Subcutaneous abdominal adipose tissue (tissue), 5 donors: ENCODE measurements around the gene BLTP3A.
"Not testable (repeated sequence)": the region's sequence is repeated elsewhere in the genome, so short reads cannot be mapped to it uniquely, and the experiment has no call there.

Experiments
- H3K27ac ChIP-seq: one replicate; pipeline ENCODE4 v1.7.0; 2013; ENCODE audit warnings: low read depth, mild to moderate bottlenecking, inconsistent platforms, low read length, moderate library complexity
- H3K27me3 ChIP-seq, 5 donors: one replicate each; pipeline ENCODE4 v1.7.0; 2013; ENCODE audit warnings: low read length in 5 of 5, inconsistent platforms in 1 of 5; ENCODE audit not compliant: control insufficient read depth in 5 of 5, insufficient read depth in 4 of 5
- H3K36me3 ChIP-seq, 5 donors: one replicate each; pipeline ENCODE4 v1.7.0; 2013; ENCODE audit warnings: low read length in 5 of 5; ENCODE audit not compliant: control insufficient read depth in 5 of 5, insufficient read depth in 5 of 5
- H3K4me1 ChIP-seq, 5 donors: one replicate each; pipeline ENCODE4 v1.7.0; 2013; ENCODE audit warnings: low read length in 5 of 5, mild to moderate bottlenecking in 3 of 5, moderate library complexity in 1 of 5; ENCODE audit not compliant: control insufficient read depth in 5 of 5, insufficient read depth in 5 of 5
- H3K4me3 ChIP-seq, 5 donors: one replicate each; pipeline ENCODE4 v1.7.0; 2013; ENCODE audit warnings: low read length in 5 of 5, low read depth in 1 of 5
- H3K9ac ChIP-seq, 5 donors: one replicate each; pipeline ENCODE4 v1.7.0; 2013; ENCODE audit warnings: low read length in 5 of 5, mild to moderate bottlenecking in 4 of 5, moderate library complexity in 3 of 5
- H3K9me3 ChIP-seq, 5 donors: one replicate each; pipeline ENCODE4 v1.7.0; 2013; ENCODE audit warnings: low read length in 5 of 5; ENCODE audit not compliant: control insufficient read depth in 5 of 5
- donor health status: healthy.
- donor health status: healthy.
- donor health status: healthy.
- donor health status: healthy.
- donor health status: healthy.

Gene BLTP3A

DNA sequence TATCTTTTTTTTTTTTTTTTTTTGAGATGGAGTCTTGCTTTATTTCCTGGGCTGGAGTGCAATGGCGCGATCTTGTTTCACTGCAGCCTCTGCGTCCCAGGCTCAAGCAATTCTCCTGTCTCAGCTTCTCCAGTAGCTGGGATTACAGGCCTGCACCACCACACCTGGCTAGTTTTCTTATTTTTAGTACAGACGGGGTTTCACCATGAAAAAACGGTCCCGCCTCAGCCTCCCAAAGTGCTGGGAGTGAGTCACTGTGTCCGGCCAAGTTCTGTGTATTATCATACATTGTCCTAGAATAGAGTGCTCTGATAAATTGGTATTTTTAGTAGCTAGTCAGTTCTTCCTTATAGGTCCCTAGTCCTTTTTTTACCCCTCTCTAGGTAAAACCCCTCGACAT, 31.8 kb upstream of the BLTP3A start:
- Histone ChIP-seq H3K4me1 (peaks cover 0 to 17% (median 12%) of the 10 kb centered on the region in 5 donors), H3K36me3 (peaks cover 13 to 35% (median 15%) of the 10 kb centered on the region in 5 donors), H3K27ac (no peak overlapping the region)

DNA sequence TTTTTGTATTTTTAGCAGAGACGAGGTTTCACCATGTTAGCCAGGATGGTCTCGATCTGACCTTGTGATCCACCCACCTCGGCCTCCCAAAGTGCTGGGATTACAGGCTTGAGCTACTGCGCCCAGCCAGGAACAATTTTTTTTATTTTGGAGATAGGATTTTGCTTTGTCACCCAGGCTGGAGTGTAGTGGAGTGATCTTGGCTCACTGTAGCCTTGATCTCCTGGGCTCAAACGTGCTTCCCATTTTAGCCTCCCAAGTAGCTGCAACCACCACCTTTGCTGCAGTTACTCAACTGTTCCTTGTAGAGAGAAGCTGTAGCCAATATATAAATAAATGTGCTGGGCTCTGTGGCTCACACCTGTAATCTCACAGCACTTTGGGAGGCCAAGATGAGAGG, 30.2 kb upstream of the BLTP3A start:
- not testable (repeated sequence) for H3K9me3 ChIP-seq, H3K27ac ChIP-seq, H3K27me3 ChIP-seq, H3K9ac ChIP-seq, H3K4me3 ChIP-seq
- Histone ChIP-seq H3K36me3 (peaks cover 16 to 47% (median 25%) of the 10 kb centered on the region in 5 donors), H3K4me1 (peaks cover 0 to 13% (median 11%) of the 10 kb centered on the region in 5 donors)

More for the DNA sequence above, 31.8 kb upstream of the BLTP3A start:
- Histone ChIP-seq H3K27me3 (no peaks in the 10 kb centered on the region), H3K9me3 (no peaks in the 10 kb centered on the region), H3K4me3 (no peak overlapping the region), H3K9ac (no peak overlapping the region)

DNA sequence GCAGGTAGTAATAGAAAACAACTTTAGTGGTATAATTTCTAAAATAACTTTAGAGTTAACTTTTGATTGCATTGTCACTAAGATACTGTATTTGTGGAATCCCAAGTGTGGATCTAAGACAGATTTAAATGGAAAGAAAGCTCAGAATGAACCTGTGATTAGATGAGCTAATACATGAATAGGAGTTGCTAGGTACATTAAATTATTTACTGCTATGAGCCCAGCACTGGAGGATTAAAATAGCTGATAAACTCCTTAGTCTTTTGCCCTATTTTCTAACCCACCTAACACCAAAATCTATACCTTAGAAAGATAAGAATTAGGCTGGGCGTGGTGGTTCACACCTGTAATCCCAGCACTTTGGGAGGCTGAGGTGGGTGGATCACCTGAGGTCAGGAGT, 23.7 kb upstream of the BLTP3A start:
- no peak overlapping the region for H3K4me3 ChIP-seq
- no peak overlapping the region for H3K27ac ChIP-seq
- no peaks in the 10 kb centered on the region for H3K27me3 ChIP-seq
- no peaks in the 10 kb centered on the region for H3K9me3 ChIP-seq
- peaks cover 33 to 81% (median 61%) of the 10 kb centered on the region in 5 donors for H3K36me3 ChIP-seq
- no peaks in the 10 kb centered on the region for H3K4me1 ChIP-seq
- no peak overlapping the region for H3K9ac ChIP-seq

DNA sequence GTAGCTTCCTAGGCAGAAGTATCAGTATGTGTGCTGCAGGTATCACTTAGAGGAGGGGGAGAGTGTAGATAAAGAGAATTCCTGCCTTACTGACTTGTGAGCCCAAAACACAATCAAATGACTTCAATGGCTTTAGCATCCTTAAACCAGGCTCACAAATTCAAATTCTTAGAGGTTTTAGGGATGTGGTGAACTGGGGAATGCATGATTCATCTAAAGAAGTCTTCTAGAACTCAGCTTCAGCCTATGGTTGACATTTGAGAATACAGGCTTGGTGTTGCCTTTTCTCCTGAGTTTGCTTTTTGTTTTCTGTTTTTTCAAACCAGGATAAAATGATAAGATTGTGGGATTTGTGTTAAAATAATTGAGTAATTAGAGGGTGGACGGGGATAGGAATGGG, 20.2 kb upstream of the BLTP3A start:
- Histone ChIP-seq H3K9me3 (no peaks in the 10 kb centered on the region), H3K27me3 (no peaks in the 10 kb centered on the region), H3K4me3 (no peak overlapping the region), H3K4me1 (no peaks in the 10 kb centered on the region), H3K9ac (no peak overlapping the region), H3K36me3 (peaks cover 35 to 82% (median 67%) of the 10 kb centered on the region in 5 donors), H3K27ac (no peak overlapping the region)

DNA sequence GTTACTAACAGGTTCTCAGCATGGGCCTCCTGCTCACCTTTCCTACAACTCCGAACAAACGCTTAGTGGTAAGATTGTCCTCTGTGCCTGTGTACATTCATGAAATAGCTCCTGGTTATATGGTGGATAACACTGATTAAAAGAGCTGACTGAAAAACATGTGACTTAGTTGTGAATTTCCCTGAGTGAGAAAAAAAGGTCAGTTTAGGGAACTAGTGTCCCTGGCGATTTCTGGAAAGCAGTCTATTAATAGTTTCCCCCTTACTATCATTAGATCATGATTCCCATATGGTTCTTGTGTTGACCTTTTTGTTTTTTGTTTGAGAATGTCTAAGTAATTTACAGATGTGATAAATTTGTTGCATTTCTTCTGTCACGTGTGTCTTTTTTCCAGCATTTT, 18.9 kb upstream of the BLTP3A start:
- peaks cover 31 to 70% (median 55%) of the 10 kb centered on the region in 5 donors for H3K36me3 ChIP-seq

DNA sequence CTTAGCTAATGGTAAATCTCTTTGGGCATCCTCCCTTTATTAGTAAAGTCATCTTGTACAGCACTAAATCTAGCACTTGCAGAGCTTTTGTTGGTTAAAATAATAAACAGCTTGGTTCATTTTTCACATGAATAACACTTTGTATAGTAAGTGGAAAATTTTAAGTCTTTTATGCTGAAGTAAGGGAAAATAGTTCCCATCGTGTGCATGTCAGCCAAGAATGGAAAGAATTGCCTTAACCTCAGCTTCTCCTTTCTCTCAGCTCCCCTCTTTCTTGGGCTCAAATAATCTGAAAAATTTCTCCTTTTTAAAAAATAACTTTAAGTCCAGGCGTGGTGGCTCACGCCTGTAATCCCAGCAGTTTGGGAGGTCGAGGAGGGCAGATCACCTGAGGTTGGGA, 18.0 kb upstream of the BLTP3A start:
- no peak overlapping the region for H3K4me3 ChIP-seq
- no peaks in the 10 kb centered on the region for H3K9me3 ChIP-seq
- H3K36me3 ChIP-seq = peaks cover 25 to 60% (median 47%) of the 10 kb centered on the region in 5 donors
- no peaks in the 10 kb centered on the region for H3K27me3 ChIP-seq
- no peaks in the 10 kb centered on the region for H3K4me1 ChIP-seq
- H3K27ac ChIP-seq = no peak overlapping the region
- no peak overlapping the region for H3K9ac ChIP-seq

More for the DNA sequence above, 18.9 kb upstream of the BLTP3A start:
- no peaks in the 10 kb centered on the region for H3K4me1 ChIP-seq
- H3K27ac ChIP-seq = no peak overlapping the region
- H3K4me3 ChIP-seq = no peak overlapping the region
- no peak overlapping the region for H3K9ac ChIP-seq
- no peaks in the 10 kb centered on the region for H3K27me3 ChIP-seq
- no peaks in the 10 kb centered on the region for H3K9me3 ChIP-seq

DNA sequence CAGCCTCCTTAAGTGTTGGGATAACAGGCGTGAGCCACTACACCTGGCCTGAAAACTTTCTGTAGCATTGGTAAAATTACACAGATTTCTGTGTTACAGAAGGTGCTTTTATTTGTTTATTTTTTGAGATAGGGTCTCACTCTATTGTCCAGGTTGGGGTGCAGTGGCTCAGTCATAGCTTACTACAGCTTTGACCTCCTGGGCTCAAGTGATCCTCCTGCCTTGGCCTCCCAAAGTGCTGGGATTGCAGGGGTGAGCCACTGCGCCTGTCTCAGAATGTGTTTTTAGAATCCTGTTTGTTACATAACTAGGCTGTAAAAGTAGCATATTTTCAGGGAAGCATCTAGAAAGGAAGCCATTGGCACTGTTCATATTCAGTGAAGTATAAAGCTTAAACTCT, 16.9 kb upstream of the BLTP3A start:
- H3K4me3 ChIP-seq = no peak overlapping the region
- H3K27ac ChIP-seq = no peak overlapping the region
- no peaks in the 10 kb centered on the region for H3K4me1 ChIP-seq
- peaks cover 22 to 57% (median 41%) of the 10 kb centered on the region in 5 donors for H3K36me3 ChIP-seq
- H3K9me3 ChIP-seq = no peaks in the 10 kb centered on the region
- no peak overlapping the region for H3K9ac ChIP-seq
- H3K27me3 ChIP-seq = no peaks in the 10 kb centered on the region

DNA sequence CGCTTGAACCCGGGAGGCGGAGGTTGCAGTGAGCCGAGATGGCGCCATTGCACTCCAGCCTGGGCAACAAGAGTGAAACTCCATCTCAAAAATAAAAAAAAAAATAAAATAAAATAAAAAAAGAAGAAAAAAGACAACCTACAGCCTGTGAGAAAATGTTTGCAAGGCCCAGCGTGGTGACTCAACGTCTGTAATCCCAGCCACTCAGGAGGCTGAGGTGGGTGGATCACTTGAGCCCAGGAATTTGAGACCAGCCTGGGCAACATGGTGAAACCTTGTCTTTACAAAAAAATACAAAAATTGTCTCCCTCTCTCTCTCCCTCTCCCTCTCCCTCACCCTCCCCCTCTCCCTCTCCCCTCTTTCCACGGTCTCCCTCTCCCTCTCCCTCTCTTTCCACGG, 6.5 kb upstream of the BLTP3A start:
- H3K36me3 ChIP-seq, H3K9me3 ChIP-seq, H3K9ac ChIP-seq, H3K4me1 ChIP-seq, H3K27me3 ChIP-seq, H3K27ac ChIP-seq, H3K4me3 ChIP-seq: not testable (repeated sequence)

DNA sequence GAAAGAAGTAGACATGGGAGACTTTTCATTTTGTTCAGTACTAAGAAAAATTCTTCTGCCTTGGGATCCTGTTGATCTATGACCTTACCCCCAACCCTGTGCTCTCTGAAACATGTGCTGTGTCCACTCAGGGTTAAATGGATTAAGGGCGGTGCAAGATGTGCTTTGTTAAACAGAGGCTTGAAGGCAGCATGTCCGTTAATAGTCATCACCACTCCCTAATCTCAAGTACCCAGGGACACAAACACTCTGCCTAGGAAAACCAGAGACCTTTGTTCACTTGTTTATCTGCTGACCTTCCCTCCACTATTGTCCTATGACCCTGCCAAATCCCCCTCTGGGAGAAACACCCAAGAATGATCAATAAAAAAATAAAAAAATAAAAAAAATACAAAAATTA, 4.7 kb upstream of the BLTP3A start:
- H3K4me3 ChIP-seq, H3K9ac ChIP-seq, H3K27me3 ChIP-seq: not testable (repeated sequence)

DNA sequence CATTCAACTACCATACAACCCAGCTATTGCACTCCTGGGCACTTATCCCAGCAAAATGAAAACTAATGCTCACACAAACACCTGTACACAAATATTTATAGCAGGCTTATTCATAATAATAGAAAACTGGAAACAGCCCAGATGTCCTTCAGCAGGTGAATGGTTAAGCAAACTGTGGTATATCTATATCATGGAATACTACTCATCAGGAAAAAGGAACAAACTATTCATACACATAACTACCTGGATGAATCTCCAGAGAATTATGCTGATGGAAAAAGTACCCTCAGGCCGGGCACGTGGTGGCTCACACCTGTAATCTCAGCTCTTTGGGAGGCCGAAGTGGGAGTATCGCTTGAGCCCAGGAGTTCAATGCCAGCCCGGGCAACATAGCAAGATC, 3.8 kb upstream of the BLTP3A start:
- Histone ChIP-seq H3K4me1 (peaks cover 5 to 22% (median 13%) of the 10 kb centered on the region in 5 donors), H3K27me3 (no peaks in the 10 kb centered on the region), H3K27ac (no peak overlapping the region), H3K36me3 (no peaks in the 10 kb centered on the region), H3K9ac (no peak overlapping the region), H3K9me3 (no peaks in the 10 kb centered on the region), H3K4me3 (no peak overlapping the region)

More for the DNA sequence above, 4.7 kb upstream of the BLTP3A start:
- not testable (repeated sequence) for H3K36me3 ChIP-seq, H3K27ac ChIP-seq, H3K9me3 ChIP-seq
- H3K4me1 ChIP-seq = peaks cover 0 to 12% (median 8%) of the 10 kb centered on the region in 5 donors
